H1 (cell line): ENCODE measurements around the gene OPCML. TPM values are rescaled to one million over a fixed set of nuclear protein-coding genes. Genes with fewer than 3 reads are reported as not detected.

ENCODE experiments used
- BCL11A ChIP-seq, 2 experiments: IDR thresholded peaks; one replicate each; pipeline ENCODE4 v1.6.1; 2011; ENCODE audit warnings: low read depth in 2 of 2, low read length in 2 of 2, mild to moderate bottlenecking in 2 of 2
- FOSL1 ChIP-seq: IDR thresholded peaks from 2 replicates; pipeline ENCODE4 v1.6.1; 2011; ENCODE audit warnings: mild to moderate bottlenecking, low read depth, low read length, moderate library complexity; ENCODE audit not compliant: insufficient read depth
- NRF1 ChIP-seq: IDR thresholded peaks from 2 replicates; pipeline ENCODE4 v1.6.1; 2011; ENCODE audit warnings: mild to moderate bottlenecking, low read depth, low read length, improper control_type of control experiment
- PHF8 ChIP-seq: fragments of 200-600 bp; sonication (generic); conservative IDR thresholded peaks from 2 replicates; pipeline ENCODE4 v1.7.1; 2012; ENCODE audit warnings: low read depth, mild to moderate bottlenecking, inconsistent platforms, low read length, moderate library complexity
- POU5F1 ChIP-seq: IDR thresholded peaks from 2 replicates; pipeline ENCODE4 v1.6.1; 2011; ENCODE audit warnings: low read depth, mild to moderate bottlenecking, low read length, moderate library complexity
- RBBP5 ChIP-seq: IDR thresholded peaks from 2 replicates; pipeline ENCODE4 v1.7.1; 2012; ENCODE audit warnings: low read depth, mild to moderate bottlenecking, inconsistent platforms, low read length, moderate library complexity, borderline replicate concordance
- SP2 ChIP-seq: IDR thresholded peaks from 2 replicates; pipeline ENCODE4 v1.6.1; 2012; ENCODE audit warnings: mild to moderate bottlenecking, low read length, inconsistent platforms
- SP4 ChIP-seq: IDR thresholded peaks from 2 replicates; pipeline ENCODE4 v1.6.1; 2012; ENCODE audit warnings: low read length, inconsistent platforms
- YY1 ChIP-seq: IDR thresholded peaks from 2 replicates; pipeline ENCODE4 v1.6.1; 2011; ENCODE audit warnings: low read depth, mild to moderate bottlenecking, low read length
- polyA plus RNA-seq, 7 experiments: library from polyadenylated mRNA; depleted of rRNA in 3 of 7; stranded (reverse) in 5 of 7; unstranded in 2 of 7; fragments of >200 nt in 5 of 7; fragments of 200-250 nt in 2 of 7; gene quantifications; 1 replicate in 5 of 7; 2 replicates in 1 of 7; 4 replicates in 1 of 7; pipeline versions ENCODE4 v1.2.1 to v1.2.3, GENCODE V29; 2011 to 2013; ENCODE audit warnings: missing spikeins in 2 of 7, mixed read lengths in 2 of 7
- total RNA-seq: library from RNA; stranded (reverse); fragmentation: NEBNext Ultra II Directional; extraction: Animal tissue kit (Norgen Biotek cat#: 25700); gene quantifications from 2 replicates; pipeline ENCODE4 v1.2.1, GENCODE V29; 2021
- TF ChIP-seq, protein P1 (sequence below): IDR thresholded peaks from 2 replicates; pipeline ENCODE4 v1.6.1; 2012; ENCODE audit warnings: inconsistent platforms
- TF ChIP-seq, protein P2 (sequence below), 3 experiments: IDR thresholded peaks; 1 replicate in 2 of 3; 2 replicates in 1 of 3; pipeline versions ENCODE4 v1.5.1 to v1.6.1; 2011; ENCODE audit warnings: low read length in 3 of 3, mild to moderate bottlenecking in 3 of 3, inconsistent platforms in 2 of 3, low read depth in 1 of 3, moderate library complexity in 1 of 3; ENCODE audit not compliant: insufficient read depth in 1 of 3; ENCODE audit errors: control extremely low read depth in 1 of 3

OPCML gene
- total and polyA plus RNA-seq, 2 of the 8 experiments (the other 6 are each of a cell fraction or from before 2014, with no cell fraction given), result 2.3 to 3.1 TPM

DNA sequence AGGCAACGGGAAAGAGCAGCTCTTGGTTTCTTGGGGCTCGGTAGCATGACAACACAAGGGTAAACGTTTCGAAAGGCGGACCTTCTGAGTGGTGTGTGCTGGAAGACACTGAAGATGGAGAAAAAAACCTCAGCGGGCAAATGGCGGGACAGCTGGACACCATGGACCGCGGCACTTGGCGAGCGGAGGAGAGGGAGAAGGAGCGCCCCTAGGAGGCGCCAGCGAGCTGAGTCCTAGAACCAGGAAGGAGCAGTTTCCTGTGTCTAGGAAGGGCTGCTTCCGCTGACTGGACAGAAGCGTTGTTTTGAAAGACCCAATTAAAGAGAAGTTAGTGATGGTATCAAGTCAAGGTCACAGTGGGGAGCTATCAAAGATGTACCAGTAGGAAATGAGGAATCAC, 44.0 kb upstream of the OPCML start (continued):
- TF ChIP-seq NRF1, result no peak
- TF ChIP-seq, protein P1, sequence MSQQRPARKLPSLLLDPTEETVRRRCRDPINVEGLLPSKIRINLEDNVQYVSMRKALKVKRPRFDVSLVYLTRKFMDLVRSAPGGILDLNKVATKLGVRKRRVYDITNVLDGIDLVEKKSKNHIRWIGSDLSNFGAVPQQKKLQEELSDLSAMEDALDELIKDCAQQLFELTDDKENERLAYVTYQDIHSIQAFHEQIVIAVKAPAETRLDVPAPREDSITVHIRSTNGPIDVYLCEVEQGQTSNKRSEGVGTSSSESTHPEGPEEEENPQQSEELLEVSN, result peak; percentile 38; the same call in 1 of the 2 replicates
- TF ChIP-seq, protein P2, sequence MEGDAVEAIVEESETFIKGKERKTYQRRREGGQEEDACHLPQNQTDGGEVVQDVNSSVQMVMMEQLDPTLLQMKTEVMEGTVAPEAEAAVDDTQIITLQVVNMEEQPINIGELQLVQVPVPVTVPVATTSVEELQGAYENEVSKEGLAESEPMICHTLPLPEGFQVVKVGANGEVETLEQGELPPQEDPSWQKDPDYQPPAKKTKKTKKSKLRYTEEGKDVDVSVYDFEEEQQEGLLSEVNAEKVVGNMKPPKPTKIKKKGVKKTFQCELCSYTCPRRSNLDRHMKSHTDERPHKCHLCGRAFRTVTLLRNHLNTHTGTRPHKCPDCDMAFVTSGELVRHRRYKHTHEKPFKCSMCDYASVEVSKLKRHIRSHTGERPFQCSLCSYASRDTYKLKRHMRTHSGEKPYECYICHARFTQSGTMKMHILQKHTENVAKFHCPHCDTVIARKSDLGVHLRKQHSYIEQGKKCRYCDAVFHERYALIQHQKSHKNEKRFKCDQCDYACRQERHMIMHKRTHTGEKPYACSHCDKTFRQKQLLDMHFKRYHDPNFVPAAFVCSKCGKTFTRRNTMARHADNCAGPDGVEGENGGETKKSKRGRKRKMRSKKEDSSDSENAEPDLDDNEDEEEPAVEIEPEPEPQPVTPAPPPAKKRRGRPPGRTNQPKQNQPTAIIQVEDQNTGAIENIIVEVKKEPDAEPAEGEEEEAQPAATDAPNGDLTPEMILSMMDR (IDR thresholded peaks at IDR 0.05; ENCODE audit: control extremely low read depth in 1 of 3, insufficient read depth in 1 of 3, low read depth in 1 of 3, low read length in 3 of 3), result peak; percentile 78 to 87 (median 85)
- TF ChIP-seq POU5F1, result no peak
- no peak for TF ChIP-seq SP2
- TF ChIP-seq FOSL1, result no peak
- TF ChIP-seq BCL11A (IDR thresholded peaks at IDR 0.05; ENCODE audit: low read depth in 2 of 2, low read length in 2 of 2), result no peak
- TF ChIP-seq PHF8, result no peak
- TF ChIP-seq YY1, result peak; percentile 80
- no peak for TF ChIP-seq RBBP5
- no peak for TF ChIP-seq SP4
